Activated T-helper 1 cell treated with anti-CD3 and anti-CD28 coated beads, Interleukin-12 subunit alpha, Interleukin-12 subunit beta, Interleukin-2, Interleukin-4 antibody, amounts not matched to agents 30 ng/mL and 10 ng/mL and 1 ng/mL, durations not matched to agents 14 hours and 24 hours and 36 hours (primary cell): Measurements from ENCODE around the gene PARD3B. TPM values are rescaled to one million over a fixed set of nuclear protein-coding genes. Genes with fewer than 3 reads are reported as not detected.

Source experiments
- DNase-seq: peaks from one replicate; pipeline ENCODE4 v3.0.0; 2021; ENCODE audit warnings: low spot score
- H3K27ac Mint-ChIP-seq: one replicate; pipeline ENCODE4 v1.8.0; 2021; ENCODE audit warnings: mild to moderate bottlenecking, mixed read lengths
- H3K27me3 Mint-ChIP-seq: one replicate; pipeline ENCODE4 v1.8.0; 2022; ENCODE audit warnings: mild to moderate bottlenecking, moderate library complexity, mixed read lengths; ENCODE audit not compliant: insufficient read depth
- H3K36me3 Mint-ChIP-seq: one replicate; pipeline ENCODE4 v1.8.0; 2021; ENCODE audit warnings: low read depth, mixed read lengths
- H3K4me1 Mint-ChIP-seq: one replicate; pipeline ENCODE4 v1.8.0; 2021; ENCODE audit warnings: low read depth, mixed read lengths
- H3K4me3 Mint-ChIP-seq: one replicate; pipeline ENCODE4 v1.8.0; 2021; ENCODE audit warnings: mild to moderate bottlenecking, moderate library complexity, mixed read lengths
- H3K9me3 Mint-ChIP-seq: one replicate; pipeline ENCODE4 v1.8.0; 2021; ENCODE audit warnings: mixed read lengths
- intact Hi-C: fragments of 100-400 bp; cut with micrococcal nuclease; formaldehyde crosslinking; loops from one replicate; pipeline ENCODE4 v1.15.1; 2024
- total RNA-seq: library from RNA; stranded (reverse); gene quantifications from 2 replicates; pipeline ENCODE4 v1.2.3, GENCODE V29; 2022

PARD3B gene
- total RNA-seq, 1 donor from 2014 or later, result 0.26 TPM

- DNase-seq, result no peak
- peaks cover 13% of the 10 kb centered on the region for H3K27me3 Mint-ChIP-seq
- H3K36me3 Mint-ChIP-seq, result no peaks in the 10 kb centered on the region
- intact Hi-C loops, result no loop called here
- no peaks in the 10 kb centered on the region for H3K4me1 Mint-ChIP-seq
- no peaks in the 10 kb centered on the region for H3K9me3 Mint-ChIP-seq
- H3K27ac Mint-ChIP-seq, result no peak overlapping the region
- H3K4me3 Mint-ChIP-seq, result no peak overlapping the region
Measured at GRCh38 chr2:205593891-205594290, 1048.6 kb downstream of the PARD3B start.

GRCh38 chr2:205596581-205596980 lies 1051.3 kb downstream of the PARD3B start:
- H3K27me3 Mint-ChIP-seq, result peaks cover 17% of the 10 kb centered on the region
- DNase-seq, result no peak
- no peaks in the 10 kb centered on the region for H3K4me1 Mint-ChIP-seq
- no peaks in the 10 kb centered on the region for H3K36me3 Mint-ChIP-seq
- H3K4me3 Mint-ChIP-seq, result no peak overlapping the region
- intact Hi-C loops, result loop anchor here (2.0 kb wide), 1 partner anchor 80 kb away; no protein-coding TSS in a partner anchor
- H3K9me3 Mint-ChIP-seq, result no peaks in the 10 kb centered on the region
- H3K27ac Mint-ChIP-seq, result no peak overlapping the region

DNA sequence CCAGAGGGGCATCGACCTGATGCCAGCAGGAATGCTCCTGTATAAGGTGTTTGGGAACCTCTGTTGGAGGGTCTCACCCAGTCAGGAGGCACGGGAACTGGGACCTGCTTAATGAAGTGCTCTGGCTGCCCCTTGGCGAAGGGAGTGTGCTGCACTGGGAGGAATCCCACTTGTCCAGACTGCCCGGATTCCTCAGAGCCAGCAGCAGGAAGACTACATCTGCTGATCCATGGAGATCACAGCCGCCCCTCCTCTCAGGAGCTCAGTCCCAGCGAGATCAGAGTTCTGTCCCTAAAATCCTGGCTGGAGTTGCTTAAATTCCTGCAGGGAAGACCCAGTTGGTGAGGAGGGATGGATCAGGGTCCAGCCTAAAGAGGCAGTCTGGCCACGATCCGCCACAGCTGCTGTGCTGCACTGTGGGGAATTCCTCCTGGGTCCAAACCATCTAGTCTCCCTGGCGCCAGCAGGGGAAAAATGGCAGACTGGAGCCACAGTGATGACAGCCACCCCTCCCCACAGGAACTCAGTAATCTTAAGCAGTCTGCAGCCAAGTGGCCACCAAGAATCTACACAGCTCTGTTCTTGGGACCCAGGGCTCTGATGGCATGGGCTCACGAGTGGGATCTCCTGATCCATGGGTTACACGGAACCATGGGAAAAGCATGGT lies 1060.5 kb downstream of the PARD3B start:
- Mint-ChIP-seq H3K27me3 (peaks cover 14% of the 10 kb centered on the region), H3K4me1 (peaks cover 11% of the 10 kb centered on the region), H3K27ac (no peak overlapping the region), H3K36me3 (peaks cover 1% of the 10 kb centered on the region), H3K4me3 (no peak overlapping the region), H3K9me3 (peaks cover 27% of the 10 kb centered on the region)
- DNase-seq, result no peak
- intact Hi-C loops, result no loop called here

DNA sequence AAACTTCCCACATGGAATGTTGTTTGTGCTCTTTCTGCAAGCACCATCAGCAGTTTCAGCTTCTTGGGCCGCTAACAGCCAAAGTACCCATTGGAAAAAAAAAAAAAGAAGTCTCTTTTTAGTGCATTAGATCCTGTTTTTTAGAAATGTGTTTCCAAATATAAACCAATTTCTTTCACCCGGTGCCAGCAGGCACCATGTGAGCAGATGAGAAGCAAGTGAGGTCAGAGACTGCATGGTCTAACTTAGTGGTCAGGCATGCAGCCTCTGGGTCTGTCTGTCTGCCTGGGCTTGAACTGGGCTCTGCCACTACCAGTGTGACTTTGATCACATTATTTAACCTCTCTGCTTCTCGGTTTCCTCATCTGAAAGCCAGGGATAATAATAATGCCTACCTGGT lies 1061.9 kb downstream of the PARD3B start:
- H3K27me3 Mint-ChIP-seq, result peaks cover 14% of the 10 kb centered on the region

GRCh38 chr2:205609113-205609512 lies 1063.8 kb downstream of the PARD3B start:
- no peak overlapping the region for H3K4me3 Mint-ChIP-seq
- peaks cover 15% of the 10 kb centered on the region for H3K9me3 Mint-ChIP-seq
- intact Hi-C loops, result loop anchor here (1.0 kb wide), 1 partner anchor 27 kb away; no protein-coding TSS in a partner anchor
- peaks cover 12% of the 10 kb centered on the region for H3K27me3 Mint-ChIP-seq
- peaks cover 1% of the 10 kb centered on the region for H3K36me3 Mint-ChIP-seq
- peaks cover 40% of the 10 kb centered on the region for H3K4me1 Mint-ChIP-seq
- no peak for DNase-seq
- no peak overlapping the region for H3K27ac Mint-ChIP-seq

More for the DNA sequence above, 1061.9 kb downstream of the PARD3B start:
- Mint-ChIP-seq H3K4me1 (peaks cover 20% of the 10 kb centered on the region), H3K9me3 (peaks cover 27% of the 10 kb centered on the region), H3K27ac (no peak overlapping the region), H3K4me3 (no peak overlapping the region), H3K36me3 (peaks cover 1% of the 10 kb centered on the region)
- no peak for DNase-seq
- intact Hi-C loops, result no loop called here

GRCh38 chr2:205610437-205610836 lies 1065.2 kb downstream of the PARD3B start:
- DNase-seq, result no peak
- Mint-ChIP-seq H3K4me3 (peak overlapping the region; percentile 28), H3K36me3 (no peaks in the 10 kb centered on the region), H3K4me1 (peaks cover 38% of the 10 kb centered on the region), H3K9me3 (peaks cover 5% of the 10 kb centered on the region), H3K27ac (no peak overlapping the region), H3K27me3 (peaks cover 12% of the 10 kb centered on the region)
- intact Hi-C loops, result loop anchor here (5.0 kb wide), 1 partner anchor 718 kb away; no protein-coding TSS in a partner anchor

DNA sequence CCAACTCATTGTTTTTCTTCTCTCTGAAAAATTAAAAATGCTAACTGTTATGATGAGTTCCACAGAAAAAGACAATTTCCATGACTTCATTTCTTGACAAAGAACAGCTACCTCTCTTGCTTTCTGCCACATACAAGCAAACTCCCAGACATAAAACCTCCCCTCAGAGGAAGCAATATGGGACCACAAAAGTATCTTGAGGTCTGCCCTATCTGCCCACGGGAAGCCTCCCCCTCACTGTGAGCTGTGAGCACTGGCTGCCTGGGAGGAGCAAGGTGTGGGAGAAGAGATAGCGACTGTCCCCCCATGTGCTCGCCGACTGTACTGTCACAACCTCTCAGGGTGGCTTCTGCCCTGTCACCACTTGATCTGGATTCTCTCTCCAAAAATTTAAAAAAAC lies 1067.4 kb downstream of the PARD3B start:
- no peaks in the 10 kb centered on the region for H3K9me3 Mint-ChIP-seq
- peaks cover 12% of the 10 kb centered on the region for H3K27me3 Mint-ChIP-seq
- intact Hi-C loops, result loop anchor here (1.0 to 5.0 kb wide), 7 partner anchors 68 to 1504 kb away; no protein-coding TSS in a partner anchor
- peak overlapping the region; percentile 92 for H3K27ac Mint-ChIP-seq
- peak overlapping the region; percentile 59 for H3K4me3 Mint-ChIP-seq
- DNase-seq, result peak; percentile 21
- H3K4me1 Mint-ChIP-seq, result peaks cover 38% of the 10 kb centered on the region
- H3K36me3 Mint-ChIP-seq, result no peaks in the 10 kb centered on the region

DNA sequence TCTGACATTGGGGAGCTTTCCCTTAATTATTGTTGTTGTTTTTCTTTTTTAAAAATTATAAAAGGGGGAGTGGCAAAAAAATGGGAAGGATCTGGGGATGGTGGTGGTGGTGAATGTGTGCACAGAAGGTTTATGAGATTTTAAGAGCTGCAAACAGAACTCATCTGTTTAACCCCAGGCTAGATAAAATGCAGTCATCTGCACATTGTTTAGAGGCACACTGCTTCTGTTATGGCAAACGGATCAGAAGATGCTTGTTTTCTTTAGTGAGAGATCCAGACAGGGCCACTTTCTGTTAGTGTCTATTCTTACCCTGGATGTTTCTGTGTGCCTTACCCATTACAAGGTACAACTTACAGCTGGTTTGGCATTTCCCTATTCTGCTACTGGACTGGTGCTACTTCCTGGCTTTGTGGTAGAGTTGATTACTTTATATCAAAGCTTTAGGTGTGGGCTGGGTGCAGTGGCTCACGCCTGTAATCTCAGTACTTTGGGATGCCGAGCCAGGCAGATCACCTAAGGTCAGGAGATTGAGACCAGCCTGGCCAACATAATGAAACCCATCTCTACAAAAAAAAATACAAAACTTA lies 1068.8 kb downstream of the PARD3B start:
- intact Hi-C loops, result loop anchor here (1.0 to 5.0 kb wide), 4 partner anchors 44 to 722 kb away; no protein-coding TSS in a partner anchor
- Mint-ChIP-seq H3K4me1 (peaks cover 38% of the 10 kb centered on the region), H3K27me3 (peaks cover 9% of the 10 kb centered on the region), H3K27ac (peak overlapping the region; percentile 61), H3K4me3 (no peak overlapping the region), H3K9me3 (no peaks in the 10 kb centered on the region), H3K36me3 (no peaks in the 10 kb centered on the region)
- no peak for DNase-seq

GRCh38 chr2:205614965-205615364 lies 1069.7 kb downstream of the PARD3B start:
- H3K9me3 Mint-ChIP-seq, result no peaks in the 10 kb centered on the region
- no peaks in the 10 kb centered on the region for H3K36me3 Mint-ChIP-seq
- intact Hi-C loops, result loop anchor here (1.0 to 5.0 kb wide), 2 partner anchors 43 to 723 kb away; no protein-coding TSS in a partner anchor
- no peak overlapping the region for H3K27ac Mint-ChIP-seq
- H3K4me3 Mint-ChIP-seq, result no peak overlapping the region
- peaks cover 42% of the 10 kb centered on the region for H3K4me1 Mint-ChIP-seq
- peaks cover 2% of the 10 kb centered on the region for H3K27me3 Mint-ChIP-seq
- DNase-seq, result no peak

- Mint-ChIP-seq H3K27me3 (no peaks in the 10 kb centered on the region), H3K36me3 (no peaks in the 10 kb centered on the region)
- DNase-seq, result no peak
Measured at GRCh38 chr2:205617905-205618304, 1072.6 kb downstream of the PARD3B start.

DNA sequence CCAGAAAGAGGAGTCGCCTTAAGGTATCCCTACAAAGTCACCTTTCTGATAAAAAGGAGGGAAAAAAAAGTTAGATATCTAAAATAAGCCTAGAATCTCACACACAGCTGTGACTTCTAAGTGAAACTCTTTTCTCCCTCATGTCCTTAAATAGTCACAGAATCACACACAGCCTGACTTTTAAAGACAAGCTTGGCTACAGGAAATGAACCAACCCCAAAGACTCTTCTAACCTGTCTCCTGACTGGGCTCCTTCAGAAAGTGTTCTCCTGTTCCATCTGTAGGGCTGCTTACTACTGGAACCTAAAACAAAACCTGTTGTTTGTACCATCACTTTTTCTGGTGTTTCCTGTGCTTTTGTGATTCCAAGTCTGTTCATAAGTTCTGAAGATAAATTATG lies 1074.3 kb downstream of the PARD3B start:
- H3K36me3 Mint-ChIP-seq, result no peaks in the 10 kb centered on the region
- no peak overlapping the region for H3K4me3 Mint-ChIP-seq
- intact Hi-C loops, result no loop called here
- DNase-seq, result no peak
- no peaks in the 10 kb centered on the region for H3K27me3 Mint-ChIP-seq
- H3K27ac Mint-ChIP-seq, result no peak overlapping the region
- peaks cover 4% of the 10 kb centered on the region for H3K4me1 Mint-ChIP-seq
- H3K9me3 Mint-ChIP-seq, result no peaks in the 10 kb centered on the region

More at GRCh38 chr2:205617905-205618304, 1072.6 kb downstream of the PARD3B start:
- H3K27ac Mint-ChIP-seq, result no peak overlapping the region
- no peaks in the 10 kb centered on the region for H3K9me3 Mint-ChIP-seq
- intact Hi-C loops, result no loop called here
- peaks cover 20% of the 10 kb centered on the region for H3K4me1 Mint-ChIP-seq
- H3K4me3 Mint-ChIP-seq, result no peak overlapping the region

DNA sequence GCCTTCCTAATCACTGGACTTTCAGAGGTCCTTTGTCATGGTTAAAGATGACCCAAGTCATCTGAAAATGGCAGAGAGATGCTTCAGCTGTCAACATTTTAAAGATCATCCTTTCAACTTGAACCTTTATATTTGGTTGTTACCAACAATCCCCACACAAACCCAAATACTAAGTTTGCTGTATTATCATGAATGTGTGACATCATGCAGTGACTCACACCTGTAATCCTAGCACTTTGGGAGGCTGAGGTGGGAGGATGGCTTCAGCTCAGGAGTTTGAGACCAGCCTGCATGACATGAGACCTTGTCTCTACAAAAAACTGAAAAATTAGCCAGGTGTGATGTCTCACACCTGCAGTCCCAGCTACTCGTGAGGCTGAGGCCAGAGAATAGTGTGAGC lies 1081.8 kb downstream of the PARD3B start:
- no peak for DNase-seq
- no peaks in the 10 kb centered on the region for H3K36me3 Mint-ChIP-seq
- intact Hi-C loops, result no loop called here
- no peaks in the 10 kb centered on the region for H3K9me3 Mint-ChIP-seq
- H3K4me3 Mint-ChIP-seq, result no peak overlapping the region
- peaks cover 3% of the 10 kb centered on the region for H3K27me3 Mint-ChIP-seq
- H3K4me1 Mint-ChIP-seq, result peaks cover 10% of the 10 kb centered on the region
- H3K27ac Mint-ChIP-seq, result no peak overlapping the region

DNA sequence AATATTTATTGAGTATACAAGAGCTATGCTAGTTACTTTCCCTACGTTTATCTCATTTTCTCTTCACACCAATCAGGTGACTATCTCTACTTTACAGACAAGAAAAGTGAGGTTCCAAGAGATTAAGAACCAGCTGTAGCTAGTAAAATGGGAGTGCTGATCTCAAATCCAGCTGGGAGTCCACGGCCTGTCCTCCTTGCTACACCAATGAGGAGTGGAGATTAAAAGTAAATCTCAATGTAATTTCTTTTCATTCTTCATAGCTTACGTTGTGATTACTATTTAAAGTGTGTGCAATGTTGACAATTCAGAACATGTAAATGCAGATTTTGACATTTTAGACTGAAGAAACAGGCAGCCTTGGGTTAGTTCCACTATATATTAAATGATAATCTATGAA lies 1083.1 kb downstream of the PARD3B start:
- Mint-ChIP-seq H3K4me1 (peaks cover 10% of the 10 kb centered on the region), H3K27ac (no peak overlapping the region), H3K9me3 (no peaks in the 10 kb centered on the region), H3K27me3 (peaks cover 3% of the 10 kb centered on the region), H3K36me3 (no peaks in the 10 kb centered on the region), H3K4me3 (no peak overlapping the region)
- intact Hi-C loops, result no loop called here
- DNase-seq, result no peak
